ENCODE data around the gene FSTL1.

DNA sequence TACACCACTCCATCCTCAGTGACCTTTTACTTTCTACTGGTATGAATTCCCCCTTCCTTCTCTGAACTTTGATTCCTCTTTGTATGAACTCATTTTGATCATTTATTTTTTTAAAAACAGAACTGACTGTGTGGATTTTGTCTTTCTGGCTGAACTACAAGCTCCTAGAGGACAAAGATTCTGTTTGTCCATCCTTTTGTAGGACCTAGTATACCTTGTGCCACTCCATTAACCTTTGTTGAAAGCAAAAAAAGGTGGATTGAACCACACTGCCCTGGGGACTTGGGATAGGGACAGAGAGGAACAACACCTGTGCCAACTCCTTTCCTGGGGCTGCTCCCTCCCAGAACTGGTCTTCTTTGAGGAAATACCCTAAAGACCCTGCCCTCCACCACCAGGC lies 23.6 kb downstream of the FSTL1 start:
- TF ChIP-seq, protein P1, sequence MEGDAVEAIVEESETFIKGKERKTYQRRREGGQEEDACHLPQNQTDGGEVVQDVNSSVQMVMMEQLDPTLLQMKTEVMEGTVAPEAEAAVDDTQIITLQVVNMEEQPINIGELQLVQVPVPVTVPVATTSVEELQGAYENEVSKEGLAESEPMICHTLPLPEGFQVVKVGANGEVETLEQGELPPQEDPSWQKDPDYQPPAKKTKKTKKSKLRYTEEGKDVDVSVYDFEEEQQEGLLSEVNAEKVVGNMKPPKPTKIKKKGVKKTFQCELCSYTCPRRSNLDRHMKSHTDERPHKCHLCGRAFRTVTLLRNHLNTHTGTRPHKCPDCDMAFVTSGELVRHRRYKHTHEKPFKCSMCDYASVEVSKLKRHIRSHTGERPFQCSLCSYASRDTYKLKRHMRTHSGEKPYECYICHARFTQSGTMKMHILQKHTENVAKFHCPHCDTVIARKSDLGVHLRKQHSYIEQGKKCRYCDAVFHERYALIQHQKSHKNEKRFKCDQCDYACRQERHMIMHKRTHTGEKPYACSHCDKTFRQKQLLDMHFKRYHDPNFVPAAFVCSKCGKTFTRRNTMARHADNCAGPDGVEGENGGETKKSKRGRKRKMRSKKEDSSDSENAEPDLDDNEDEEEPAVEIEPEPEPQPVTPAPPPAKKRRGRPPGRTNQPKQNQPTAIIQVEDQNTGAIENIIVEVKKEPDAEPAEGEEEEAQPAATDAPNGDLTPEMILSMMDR (IDR thresholded peaks at IDR 0.05), result no peak
- no peak for TF ChIP-seq ZFX (IDR thresholded peaks at IDR 0.05; ENCODE audit: borderline replicate concordance)

Data from 22Rv1 (cell line).